HEK293T (cell line): ENCODE results near the gene CPSF4L.

Experiments
- CTCF ChIA-PET: fragments of 350-600 bp; formaldehyde crosslinking; extraction: SDS; loops from one replicate; lab custom pipeline; 2021; ENCODE audit warnings: antibody characterized with exemption, inconsistent platforms; lab: Yijun Ruan, JAX
- POLR2A ChIA-PET: fragments of 350-600 bp; formaldehyde crosslinking; extraction: SDS; loops from one replicate; lab custom pipeline; 2020; ENCODE audit warnings: antibody characterized with exemption, inconsistent platforms; lab: Yijun Ruan, JAX
- DNase-seq: peaks from one replicate; pipeline ENCODE4 v3.0.0; 2012; ENCODE audit warnings: mixed read lengths; ENCODE audit errors: extremely low spot score
- ARNT ChIP-seq: fragments of 450-650 bp; IDR thresholded peaks from 2 replicates; pipeline ENCODE4 v1.6.1; 2017; ENCODE audit warnings: mild to moderate bottlenecking
- BHLHE40 ChIP-seq: fragments of 450-650 bp; IDR thresholded peaks from 2 replicates; pipeline ENCODE4 v1.6.1; 2016; ENCODE audit warnings: mild to moderate bottlenecking, moderate library complexity, borderline replicate concordance
- CTBP1 ChIP-seq: fragments of 450-650 bp; IDR thresholded peaks from 2 replicates; pipeline ENCODE4 v1.6.1; 2016; ENCODE audit warnings: borderline replicate concordance
- ELF4 ChIP-seq: fragments of 450-650 bp; IDR thresholded peaks from 2 replicates; pipeline ENCODE4 v1.6.1; 2017; ENCODE audit warnings: antibody characterized with exemption
- FOXA1 ChIP-seq: fragments of 450-650 bp; IDR thresholded peaks from 2 replicates; pipeline ENCODE4 v1.6.1; 2016; ENCODE audit warnings: mild to moderate bottlenecking
- FOXK2 ChIP-seq: fragments of 450-650 bp; IDR thresholded peaks from 2 replicates; pipeline ENCODE4 v1.6.1; 2016; ENCODE audit warnings: mild to moderate bottlenecking
- FOXM1 ChIP-seq: fragments of 450-650 bp; IDR thresholded peaks from 2 replicates; pipeline ENCODE4 v1.6.1; 2017; ENCODE audit warnings: mild to moderate bottlenecking, borderline replicate concordance
- HDGF ChIP-seq: fragments of 450-650 bp; IDR thresholded peaks from 2 replicates; pipeline ENCODE4 v1.6.1; 2017; ENCODE audit warnings: antibody characterized with exemption, borderline replicate concordance
- L3MBTL2 ChIP-seq: fragments of 450-650 bp; conservative IDR thresholded peaks from 2 replicates; pipeline ENCODE4 v1.6.1; 2016; ENCODE audit warnings: mild to moderate bottlenecking
- LEF1 ChIP-seq: fragments of 450-650 bp; IDR thresholded peaks from 2 replicates; pipeline ENCODE4 v1.6.1; 2017; ENCODE audit warnings: mild to moderate bottlenecking, borderline replicate concordance
- NFRKB ChIP-seq: fragments of 450-650 bp; IDR thresholded peaks from 2 replicates; pipeline ENCODE4 v1.6.1; 2016; ENCODE audit warnings: mild to moderate bottlenecking, moderate library complexity
- SP1 ChIP-seq: fragments of 450-650 bp; IDR thresholded peaks from 2 replicates; pipeline ENCODE4 v1.6.1; 2017
- SUZ12 ChIP-seq: fragments of 450-650 bp; IDR thresholded peaks from 2 replicates; pipeline ENCODE4 v1.6.1; 2016; ENCODE audit warnings: mild to moderate bottlenecking
- TARDBP ChIP-seq: fragments of 450-650 bp; IDR thresholded peaks from 2 replicates; pipeline ENCODE4 v1.6.1; 2016
- ZNF384 ChIP-seq: fragments of 450-650 bp; IDR thresholded peaks from 2 replicates; pipeline ENCODE4 v1.6.1; 2016
- TF ChIP-seq, protein P1 (sequence below): fragments of 450-650 bp; IDR thresholded peaks from 2 replicates; pipeline ENCODE4 v1.6.1; 2016

CPSF4L gene

GRCh38 chr17:73285916-73286862, 24.5 kb upstream of the CPSF4L start:
- POLR2A ChIA-PET = interaction anchor here (1.6 kb wide), 1 partner anchor 25 kb away, joined by 6 read pairs; no protein-coding TSS in a partner anchor
- DNase-seq = no peak
- CTCF ChIA-PET = no interaction called here

GRCh38 chr17:73285603-73285908, 23.9 kb upstream of the CPSF4L start:
- CTCF ChIA-PET = no interaction called here

More at GRCh38 chr17:73285916-73286862, 24.5 kb upstream of the CPSF4L start:
- TF ChIP-seq BHLHE40 = no peak
- no peak for TF ChIP-seq NFRKB
- TF ChIP-seq ARNT = no peak
- TF ChIP-seq CTBP1 = no peak
- no peak for TF ChIP-seq FOXK2

GRCh38 chr17:73284906-73285602, 23.4 kb upstream of the CPSF4L start:
- DNase-seq = no peak
- TF ChIP-seq, protein P1, sequence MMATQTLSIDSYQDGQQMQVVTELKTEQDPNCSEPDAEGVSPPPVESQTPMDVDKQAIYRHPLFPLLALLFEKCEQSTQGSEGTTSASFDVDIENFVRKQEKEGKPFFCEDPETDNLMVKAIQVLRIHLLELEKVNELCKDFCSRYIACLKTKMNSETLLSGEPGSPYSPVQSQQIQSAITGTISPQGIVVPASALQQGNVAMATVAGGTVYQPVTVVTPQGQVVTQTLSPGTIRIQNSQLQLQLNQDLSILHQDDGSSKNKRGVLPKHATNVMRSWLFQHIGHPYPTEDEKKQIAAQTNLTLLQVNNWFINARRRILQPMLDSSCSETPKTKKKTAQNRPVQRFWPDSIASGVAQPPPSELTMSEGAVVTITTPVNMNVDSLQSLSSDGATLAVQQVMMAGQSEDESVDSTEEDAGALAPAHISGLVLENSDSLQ = no peak
- no peak for TF ChIP-seq TARDBP
- CTCF ChIA-PET = interaction anchor here (0.6 kb wide), 1 partner anchor 86 kb away, joined by 4 read pairs; no protein-coding TSS in a partner anchor
- POLR2A ChIA-PET = interaction anchor here (0.5 to 1.6 kb wide), 2 partner anchors 11 to 26 kb away, joined by 3 to 6 read pairs; no protein-coding TSS in a partner anchor

More at GRCh38 chr17:73285603-73285908, 23.9 kb upstream of the CPSF4L start:
- no peak for TF ChIP-seq FOXM1
- TF ChIP-seq FOXK2 = no peak
- no peak for TF ChIP-seq HDGF
- no peak for TF ChIP-seq L3MBTL2
- no peak for TF ChIP-seq ZNF384
- no peak for TF ChIP-seq SUZ12
- no peak for TF ChIP-seq TARDBP
- no peak for TF ChIP-seq LEF1
- no peak for DNase-seq
- POLR2A ChIA-PET = interaction anchor here (1.6 kb wide), 1 partner anchor 25 kb away, joined by 6 read pairs; no protein-coding TSS in a partner anchor

DNA sequence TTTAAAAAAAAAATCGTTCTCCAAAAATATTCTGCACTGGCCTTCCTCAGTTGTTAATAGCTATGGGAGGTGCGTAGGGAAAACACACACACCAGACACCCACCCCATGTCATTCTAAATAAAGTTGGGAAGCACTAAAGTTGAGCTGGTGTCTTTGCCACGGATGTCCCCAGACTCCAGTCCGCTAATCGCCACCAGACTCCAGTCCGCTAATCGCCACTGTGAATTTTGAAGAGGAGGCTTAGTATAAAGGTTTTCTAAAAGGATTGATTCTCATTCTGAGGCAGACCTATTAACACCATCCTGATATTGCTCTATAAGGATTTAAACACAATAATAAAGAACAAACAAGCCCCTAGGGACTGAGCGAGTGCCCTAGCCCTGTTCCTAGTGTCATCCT, 22.7 kb upstream of the CPSF4L start:
- CTCF ChIA-PET = interaction anchor here (0.6 to 0.8 kb wide), 2 partner anchors 38 to 87 kb away, joined by 4 to 11 read pairs; no protein-coding TSS in a partner anchor
- DNase-seq = no peak

DNA sequence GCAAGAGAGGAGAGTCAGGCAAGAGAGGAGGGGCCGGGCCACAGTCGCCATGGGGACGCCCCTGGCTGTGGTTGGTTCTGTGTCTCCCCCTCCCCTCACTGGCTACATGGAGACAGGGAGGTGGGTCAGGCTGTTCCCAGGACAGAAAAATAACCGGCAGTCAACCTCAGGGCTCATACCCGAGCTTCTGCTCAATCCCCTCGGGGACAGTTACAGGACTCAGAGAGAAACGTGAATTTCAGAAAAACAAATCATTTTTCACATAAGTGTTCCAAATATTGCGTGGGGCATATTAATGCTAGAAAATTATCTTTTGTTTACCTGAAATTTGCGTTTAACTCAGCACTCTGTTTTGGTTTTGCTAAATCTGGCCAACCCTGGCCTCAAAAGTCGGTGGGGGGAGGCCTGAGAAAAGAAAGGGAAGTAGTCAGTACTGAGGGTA, 22.2 kb upstream of the CPSF4L start:
- CTCF ChIA-PET = interaction anchor here (0.6 to 0.8 kb wide), 3 partner anchors 13 to 88 kb away, joined by 4 to 11 read pairs (median 6); no protein-coding TSS in a partner anchor
- TF ChIP-seq SUZ12 (no peak), SP1 (no peak), NFRKB (no peak), BHLHE40 (no peak), HDGF (no peak), FOXK2 (no peak)
- DNase-seq = no peak
- POLR2A ChIA-PET = interaction anchor here (0.8 to 0.9 kb wide), 2 partner anchors 27 to 89 kb away, joined by 3 read pairs; no protein-coding TSS in a partner anchor

More for the DNA sequence above, 22.7 kb upstream of the CPSF4L start:
- POLR2A ChIA-PET = interaction anchor here (0.5 to 1.6 kb wide), 3 partner anchors 12 to 90 kb away, joined by 3 to 6 read pairs (median 3); no protein-coding TSS in a partner anchor
- no peak for TF ChIP-seq ZNF384
- no peak for TF ChIP-seq TARDBP
- TF ChIP-seq, protein P1 = no peak
- no peak for TF ChIP-seq NFRKB
- TF ChIP-seq FOXK2 = no peak

DNA sequence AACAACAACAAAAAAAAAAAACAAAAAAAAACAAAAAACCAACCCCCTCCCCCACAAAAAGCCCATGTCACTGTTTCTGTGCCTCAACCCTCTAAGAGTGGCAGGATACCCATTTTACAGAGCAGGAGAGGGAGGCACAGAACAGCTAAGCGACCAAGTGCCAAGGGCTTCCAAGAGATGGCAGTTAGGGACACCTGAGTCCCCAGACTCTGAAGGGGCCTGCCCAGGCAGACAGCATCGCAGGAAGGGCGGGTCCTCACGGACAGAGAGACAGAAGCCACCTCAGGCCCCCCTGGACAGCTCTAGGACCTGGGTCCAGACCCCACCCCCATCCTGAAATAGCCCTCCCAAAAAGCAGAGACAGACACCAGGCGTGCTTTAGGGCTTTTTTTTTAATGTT, 21.6 kb upstream of the CPSF4L start:
- POLR2A ChIA-PET = interaction anchor here (0.9 to 1.0 kb wide), 2 partner anchors 23 to 28 kb away, joined by 3 read pairs; no protein-coding TSS in a partner anchor
- CTCF ChIA-PET = interaction anchor here (0.5 kb wide), 1 partner anchor 84 kb away, joined by 4 read pairs; no protein-coding TSS in a partner anchor
- DNase-seq = no peak
- TF ChIP-seq FOXA1 = no peak
- no peak for TF ChIP-seq BHLHE40
- no peak for TF ChIP-seq FOXM1
- TF ChIP-seq ZNF384 = no peak

DNA sequence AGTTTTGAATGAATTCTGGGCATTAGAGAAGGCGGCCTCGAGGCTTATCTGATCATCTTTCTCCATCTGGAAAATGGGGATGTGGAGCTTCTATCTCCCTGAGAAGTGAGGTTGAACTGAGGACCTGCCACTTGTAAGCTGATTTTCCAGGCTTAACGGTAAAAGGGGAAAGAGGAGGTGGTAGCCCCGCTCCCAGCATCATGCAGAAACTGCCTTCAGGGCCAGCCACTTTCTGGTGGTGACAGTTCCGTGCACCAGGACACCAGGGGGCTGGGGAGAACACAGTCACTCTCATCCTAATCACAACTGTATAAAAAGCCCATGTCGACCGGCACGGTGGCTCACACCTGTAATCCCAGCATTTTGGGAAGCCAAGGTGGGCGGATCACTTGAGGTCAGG, 20.9 kb upstream of the CPSF4L start:
- ChIA-PET POLR2A (interaction anchor here (1.0 kb wide), 1 partner anchor 24 kb away, joined by 3 read pairs; no protein-coding TSS in a partner anchor), CTCF (interaction anchor here (0.6 kb wide), 1 partner anchor 1885 kb away, joined by 4 read pairs; no protein-coding TSS in a partner anchor)
- DNase-seq = no peak
- TF ChIP-seq L3MBTL2 (no peak), FOXK2 (no peak), SUZ12 (no peak), CTBP1 (no peak), TARDBP (no peak), ELF4 (no peak), BHLHE40 (no peak), ARNT (no peak), FOXM1 (no peak), FOXA1 (no peak), SP1 (no peak), HDGF (no peak), NFRKB (no peak), ZNF384 (no peak), LEF1 (no peak)
- TF ChIP-seq, protein P1 = no peak
